NCI-H1436 treated with DMSO at 0.1 percent for 48 hours (cell line): ENCODE measurements around the gene MYH9.
"Not testable (repeated sequence)": the region's sequence is repeated elsewhere in the genome, so short reads cannot be mapped to it uniquely, and the experiment has no call there.

Source experiments
- DNase-seq: peaks from one replicate; lab custom pipeline; 2025; lab: John Stamatoyannopoulos, UW

MYH9 gene

GRCh38 chr22:36267896-36268485, 119.8 kb downstream of the MYH9 start:
- no peak for DNase-seq

- no peak for DNase-seq
Measured at GRCh38 chr22:36267058-36267457, 120.7 kb downstream of the MYH9 start.

GRCh38 chr22:36263886-36264664, 123.7 kb downstream of the MYH9 start:
- not testable (repeated sequence) for DNase-seq

- DNase-seq, result not testable (repeated sequence)
Measured at GRCh38 chr22:36263216-36263673, 124.5 kb downstream of the MYH9 start.

- not testable (repeated sequence) for DNase-seq
Measured at GRCh38 chr22:36262307-36262706, 125.5 kb downstream of the MYH9 start.

GRCh38 chr22:36261675-36262074, 126.1 kb downstream of the MYH9 start:
- not testable (repeated sequence) for DNase-seq

- no peak for DNase-seq
Measured at GRCh38 chr22:36259615-36260300, 128.0 kb downstream of the MYH9 start.

GRCh38 chr22:36258701-36259614, 128.8 kb downstream of the MYH9 start:
- no peak for DNase-seq

- no peak for DNase-seq
Measured at GRCh38 chr22:36257948-36258670, 129.7 kb downstream of the MYH9 start.

- no peak for DNase-seq
Measured at GRCh38 chr22:36257308-36257707, 130.5 kb downstream of the MYH9 start.

GRCh38 chr22:36256478-36256877, 131.3 kb downstream of the MYH9 start:
- no peak for DNase-seq

GRCh38 chr22:36255572-36255971, 132.2 kb downstream of the MYH9 start:
- DNase-seq, result not testable (repeated sequence)

GRCh38 chr22:36253523-36254490, 134.0 kb downstream of the MYH9 start:
- no peak for DNase-seq

GRCh38 chr22:36252754-36253522, 134.8 kb downstream of the MYH9 start, which contains the start of gene APOL1:
APOL1 (plus strand) TSS chr22:36253133; CDS start chr22:36254956, 1,823 bp downstream.
- no peak for DNase-seq

- not testable (repeated sequence) for DNase-seq
Measured at GRCh38 chr22:36251979-36252608, 135.7 kb downstream of the MYH9 start.

- DNase-seq, result not testable (repeated sequence)
Measured at GRCh38 chr22:36250292-36250960, 137.3 kb downstream of the MYH9 start.

- no peak for DNase-seq
Measured at GRCh38 chr22:36249160-36249559, 138.6 kb downstream of the MYH9 start.

GRCh38 chr22:36247955-36248354, 139.8 kb downstream of the MYH9 start:
- no peak for DNase-seq
